ENCODE results near the gene FOXB1. TPM values are rescaled to one million over a fixed set of nuclear protein-coding genes. Genes with fewer than 3 reads are reported as not detected.

Gene FOXB1
- total RNA-seq, 1 experiment from 2014 or later, result not detected

DNA sequence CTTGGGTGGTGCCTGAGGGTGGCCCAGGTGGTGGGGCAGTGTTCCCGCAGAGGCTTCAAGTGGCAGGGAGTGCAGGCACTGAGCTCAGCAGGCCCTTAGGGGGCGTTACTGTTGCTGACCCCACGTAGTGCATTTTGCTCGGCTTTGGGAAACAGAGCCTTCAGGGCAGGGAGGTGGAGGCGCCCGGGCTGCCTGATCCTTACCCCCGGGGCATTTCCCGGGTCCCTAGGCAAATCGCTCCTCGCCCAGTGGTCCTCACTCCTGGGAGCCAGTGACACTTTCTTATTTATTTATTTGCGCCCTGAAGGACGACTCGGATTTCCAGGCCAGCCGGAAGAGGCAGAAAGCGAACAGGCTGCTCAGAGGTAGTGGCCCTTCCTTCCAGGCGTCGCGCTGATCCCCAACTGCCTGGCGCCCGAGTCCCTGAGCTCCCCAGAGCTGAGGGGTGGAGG lies 10.1 kb upstream of the FOXB1 start:
- H3K4me3 Mint-ChIP-seq (ENCODE audit: low read depth, unreplicated experiment), result peak overlapping the region; percentile 42
- peaks cover 66% of the 10 kb centered on the region for H3K27me3 Mint-ChIP-seq (ENCODE audit: unreplicated experiment)
- CTCF ChIA-PET, result interaction anchor here (0.8 to 1.6 kb wide), 9 partner anchors 9 to 333 kb away, joined by 3 to 6 read pairs (median 3); no protein-coding TSS in a partner anchor
- BruUV-seq (replicated peaks), result no TSS peak
- peak; percentile 69 for DNase-seq
- intact Hi-C loops (cut with micrococcal nuclease; ENCODE audit: unreplicated experiment), result no loop called here
- H3K9me3 Mint-ChIP-seq (ENCODE audit: low read depth, unreplicated experiment), result no peaks in the 10 kb centered on the region
- H3K36me3 Mint-ChIP-seq (ENCODE audit: insufficient read depth, unreplicated experiment), result no peaks in the 10 kb centered on the region
- TF ChIP-seq, protein P1, sequence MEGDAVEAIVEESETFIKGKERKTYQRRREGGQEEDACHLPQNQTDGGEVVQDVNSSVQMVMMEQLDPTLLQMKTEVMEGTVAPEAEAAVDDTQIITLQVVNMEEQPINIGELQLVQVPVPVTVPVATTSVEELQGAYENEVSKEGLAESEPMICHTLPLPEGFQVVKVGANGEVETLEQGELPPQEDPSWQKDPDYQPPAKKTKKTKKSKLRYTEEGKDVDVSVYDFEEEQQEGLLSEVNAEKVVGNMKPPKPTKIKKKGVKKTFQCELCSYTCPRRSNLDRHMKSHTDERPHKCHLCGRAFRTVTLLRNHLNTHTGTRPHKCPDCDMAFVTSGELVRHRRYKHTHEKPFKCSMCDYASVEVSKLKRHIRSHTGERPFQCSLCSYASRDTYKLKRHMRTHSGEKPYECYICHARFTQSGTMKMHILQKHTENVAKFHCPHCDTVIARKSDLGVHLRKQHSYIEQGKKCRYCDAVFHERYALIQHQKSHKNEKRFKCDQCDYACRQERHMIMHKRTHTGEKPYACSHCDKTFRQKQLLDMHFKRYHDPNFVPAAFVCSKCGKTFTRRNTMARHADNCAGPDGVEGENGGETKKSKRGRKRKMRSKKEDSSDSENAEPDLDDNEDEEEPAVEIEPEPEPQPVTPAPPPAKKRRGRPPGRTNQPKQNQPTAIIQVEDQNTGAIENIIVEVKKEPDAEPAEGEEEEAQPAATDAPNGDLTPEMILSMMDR (IDR thresholded peaks at IDR 0.05; ENCODE audit: unreplicated experiment), result peak; percentile 71
- H3K4me1 Mint-ChIP-seq (ENCODE audit: low read depth, unreplicated experiment), result peaks cover 17% of the 10 kb centered on the region
- no peak overlapping the region for H3K27ac Mint-ChIP-seq (ENCODE audit: unreplicated experiment)

DNA sequence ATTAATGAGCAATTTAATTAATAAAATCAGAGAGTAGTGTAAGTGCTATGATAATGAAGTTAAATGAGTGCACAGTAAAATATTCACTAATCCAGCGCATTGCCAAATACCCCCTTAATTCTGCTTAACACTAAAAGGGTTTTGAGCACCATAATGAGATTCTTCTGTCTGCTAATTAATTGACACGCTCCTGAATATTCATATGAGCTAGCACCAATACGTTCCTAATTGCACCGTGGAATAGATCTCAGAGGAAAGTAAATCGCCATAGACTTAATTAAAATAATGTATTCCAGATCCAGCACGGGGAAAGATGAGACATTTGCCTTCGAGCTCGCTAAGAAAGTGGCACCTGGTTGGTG lies 9.6 kb upstream of the FOXB1 start:
- CTCF ChIA-PET, result interaction anchor here (0.8 to 1.6 kb wide), 9 partner anchors 9 to 332 kb away, joined by 3 to 6 read pairs (median 3); no protein-coding TSS in a partner anchor
- intact Hi-C loops (cut with micrococcal nuclease; ENCODE audit: unreplicated experiment), result no loop called here

DNA sequence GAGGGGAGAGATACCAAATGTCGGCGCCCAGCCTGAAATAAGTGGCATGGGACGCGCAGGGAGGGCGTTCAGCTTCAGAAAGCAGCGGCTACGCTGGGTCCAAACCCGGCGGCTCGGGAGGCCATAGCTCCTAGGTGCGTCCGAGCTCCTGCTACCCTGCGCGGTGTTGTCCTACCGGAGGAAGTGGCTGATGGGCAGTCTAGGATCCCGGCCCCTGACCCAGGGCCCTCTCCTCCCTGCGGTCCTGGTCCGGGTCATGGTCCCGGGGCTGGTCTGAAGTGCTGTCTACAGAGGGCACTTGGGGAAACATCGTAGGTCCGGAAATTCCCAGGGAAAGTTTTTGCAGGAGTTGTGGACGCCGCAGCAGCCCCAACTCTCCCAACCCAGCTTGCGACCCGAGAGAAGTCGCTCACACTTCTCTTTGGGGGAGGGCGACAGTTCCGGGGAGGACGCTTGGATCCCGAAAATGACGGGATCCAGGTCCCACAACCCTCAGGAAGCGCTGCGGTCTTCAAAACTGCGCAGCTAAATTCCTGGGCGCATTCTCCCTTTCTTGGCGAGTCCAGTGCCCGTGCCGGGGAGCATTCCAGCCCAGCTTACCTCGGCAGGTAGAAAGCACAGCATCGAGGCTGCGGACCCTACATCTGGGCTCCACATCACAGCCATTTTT lies 9.1 kb upstream of the FOXB1 start:
- H3K4me3 Mint-ChIP-seq (ENCODE audit: low read depth, unreplicated experiment), result peak overlapping the region; percentile 42
- BruUV-seq (replicated peaks), result no TSS peak

More for the DNA sequence above, 9.6 kb upstream of the FOXB1 start:
- Mint-ChIP-seq H3K27ac (ENCODE audit: unreplicated experiment) (no peak overlapping the region), H3K27me3 (ENCODE audit: unreplicated experiment) (peaks cover 71% of the 10 kb centered on the region), H3K4me1 (ENCODE audit: low read depth, unreplicated experiment) (peaks cover 17% of the 10 kb centered on the region), H3K9me3 (ENCODE audit: low read depth, unreplicated experiment) (no peaks in the 10 kb centered on the region), H3K4me3 (ENCODE audit: low read depth, unreplicated experiment) (peak overlapping the region; percentile 42), H3K36me3 (ENCODE audit: insufficient read depth, unreplicated experiment) (no peaks in the 10 kb centered on the region)
- BruUV-seq (replicated peaks), result no TSS peak
- TF ChIP-seq, protein P1 (IDR thresholded peaks at IDR 0.05; ENCODE audit: unreplicated experiment), result no peak
- no peak for DNase-seq

DNA sequence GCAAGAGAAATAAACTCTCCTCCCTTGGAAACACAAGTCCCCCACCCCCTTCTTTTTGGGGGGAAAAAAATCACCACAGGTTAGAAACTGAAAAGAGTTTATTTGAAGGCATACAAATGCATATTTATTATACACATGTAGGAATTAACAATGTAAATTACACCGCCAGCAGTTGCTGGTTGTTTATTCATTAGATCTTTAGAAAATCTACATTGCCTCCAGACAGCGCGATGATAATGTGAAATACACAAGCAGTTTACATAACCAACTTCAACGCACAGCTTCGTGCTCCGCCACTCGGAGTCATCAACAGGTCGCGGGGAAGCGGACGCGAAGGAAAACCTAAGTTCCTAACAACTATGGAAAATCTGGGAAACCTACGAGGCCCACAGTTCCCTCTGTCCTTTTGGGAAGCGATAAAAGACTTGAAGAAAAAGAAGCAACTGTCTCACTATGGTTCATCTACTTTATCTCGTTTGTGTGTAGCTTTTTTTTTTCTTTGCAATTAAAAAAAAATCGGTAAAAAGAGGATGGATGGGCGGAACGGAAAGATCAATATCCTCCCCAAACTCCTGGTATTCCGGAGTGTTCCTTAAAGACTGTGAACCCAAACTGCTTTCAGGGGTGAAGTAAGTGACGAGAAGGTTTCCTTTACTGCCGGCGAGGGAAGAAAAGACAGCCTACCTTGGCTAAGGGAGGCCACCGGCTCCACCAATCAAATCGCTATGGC lies 8.4 kb upstream of the FOXB1 start:
- no peak for DNase-seq
- H3K4me3 Mint-ChIP-seq (ENCODE audit: low read depth, unreplicated experiment), result no peak overlapping the region
- no peak overlapping the region for H3K27ac Mint-ChIP-seq (ENCODE audit: unreplicated experiment)
- H3K4me1 Mint-ChIP-seq (ENCODE audit: low read depth, unreplicated experiment), result peaks cover 19% of the 10 kb centered on the region
- TF ChIP-seq, protein P1 (IDR thresholded peaks at IDR 0.05; ENCODE audit: unreplicated experiment), result no peak
- H3K36me3 Mint-ChIP-seq (ENCODE audit: insufficient read depth, unreplicated experiment), result peaks cover 7% of the 10 kb centered on the region
- peaks cover 84% of the 10 kb centered on the region for H3K27me3 Mint-ChIP-seq (ENCODE audit: unreplicated experiment)
- intact Hi-C loops (cut with micrococcal nuclease; ENCODE audit: unreplicated experiment), result no loop called here
- BruUV-seq (replicated peaks), result no TSS peak
- CTCF ChIA-PET, result no interaction called here
- H3K9me3 Mint-ChIP-seq (ENCODE audit: low read depth, unreplicated experiment), result no peaks in the 10 kb centered on the region

More for the DNA sequence above, 9.1 kb upstream of the FOXB1 start:
- H3K36me3 Mint-ChIP-seq (ENCODE audit: insufficient read depth, unreplicated experiment), result peaks cover 4% of the 10 kb centered on the region
- intact Hi-C loops (cut with micrococcal nuclease; ENCODE audit: unreplicated experiment), result no loop called here
- no peak for DNase-seq
- H3K27ac Mint-ChIP-seq (ENCODE audit: unreplicated experiment), result no peak overlapping the region
- H3K4me1 Mint-ChIP-seq (ENCODE audit: low read depth, unreplicated experiment), result peaks cover 17% of the 10 kb centered on the region
- CTCF ChIA-PET, result interaction anchor here (1.5 to 1.6 kb wide), 4 partner anchors 12 to 332 kb away, joined by 3 to 6 read pairs (median 4); no protein-coding TSS in a partner anchor
- TF ChIP-seq, protein P1 (IDR thresholded peaks at IDR 0.05; ENCODE audit: unreplicated experiment), result no peak
- H3K27me3 Mint-ChIP-seq (ENCODE audit: unreplicated experiment), result peaks cover 77% of the 10 kb centered on the region
- no peaks in the 10 kb centered on the region for H3K9me3 Mint-ChIP-seq (ENCODE audit: low read depth, unreplicated experiment)

All from Calu3 (cell line).